Epithelial cell of prostate (primary cell): Measurements from ENCODE around the gene GGTLC3.
"Not testable (repeated sequence)": the region's sequence is repeated elsewhere in the genome, so short reads cannot be mapped to it uniquely, and the experiment has no call there.

Experiments
- DNase-seq: peaks from one replicate; pipeline ENCODE4 v3.0.0-alpha.2; 2011; ENCODE audit warnings: low read depth, low spot score
- H3K27ac ChIP-seq: fragments of 450-650 bp; 2 replicates; pipeline ENCODE4 v1.5.1; 2017; ENCODE audit warnings: mild to moderate bottlenecking

Gene GGTLC3

DNA sequence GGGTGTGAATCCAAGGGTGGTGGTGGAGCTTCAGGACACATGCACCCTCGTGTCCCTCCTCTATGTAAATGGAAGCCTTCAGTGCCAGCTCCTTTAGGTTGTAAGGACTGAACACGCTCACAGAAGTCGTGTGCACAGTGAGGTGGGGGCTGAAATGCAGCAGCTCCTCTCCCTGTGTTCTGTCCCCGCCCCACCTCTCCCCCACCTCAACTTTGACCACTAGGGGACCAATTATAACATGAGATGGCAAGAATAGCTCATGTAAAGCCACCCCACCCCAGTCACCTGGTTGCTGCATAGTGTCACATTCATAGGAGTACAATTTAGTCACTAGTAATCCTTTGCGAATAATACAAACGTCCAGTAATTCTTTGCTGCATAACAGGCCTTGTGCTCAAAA, 4.8 kb upstream of the GGTLC3 start:
- DNase-seq, H3K27ac ChIP-seq: not testable (repeated sequence)

DNA sequence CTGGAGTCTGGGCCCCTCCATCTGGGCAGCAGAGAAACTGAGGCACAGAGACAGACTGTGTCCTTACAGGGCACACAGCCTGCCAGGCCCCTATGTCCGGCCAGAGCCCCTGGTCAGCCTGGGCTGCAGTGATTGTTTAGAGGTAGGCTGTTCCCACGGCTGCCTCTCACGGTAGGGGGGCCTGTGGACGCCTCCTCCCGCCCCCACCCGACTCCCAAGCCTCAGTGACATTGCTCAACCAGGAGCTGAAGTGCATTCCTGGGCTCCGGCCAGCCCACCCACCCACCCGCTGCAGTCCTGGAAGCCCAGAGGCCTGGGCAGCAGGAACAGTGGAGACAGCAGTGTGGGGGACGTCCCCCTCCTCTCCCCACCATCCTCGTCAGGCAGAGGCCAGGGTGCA, 4.5 kb downstream of the GGTLC3 start:
- DNase-seq, H3K27ac ChIP-seq: not testable (repeated sequence)

DNA sequence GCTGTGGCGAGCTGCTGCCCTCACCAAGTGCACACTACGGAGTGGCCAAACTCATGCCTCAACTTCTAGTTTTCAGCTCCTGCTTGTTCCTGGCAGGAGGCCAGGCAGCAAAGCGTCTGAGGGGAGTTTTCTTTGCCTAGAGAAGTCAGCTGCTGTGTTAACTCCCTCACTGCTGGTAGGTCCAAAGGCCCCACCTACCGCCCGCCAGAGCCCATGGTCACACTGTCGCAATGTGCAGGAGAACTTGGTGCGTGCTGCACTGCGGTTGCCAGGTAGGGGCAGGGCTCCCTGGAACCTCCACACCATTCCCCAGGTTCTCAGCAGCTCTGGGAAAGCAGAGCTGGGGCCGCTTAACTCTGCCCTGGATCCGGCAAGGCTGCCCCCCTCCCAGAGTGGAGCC, 5.6 kb downstream of the GGTLC3 start:
- not testable (repeated sequence) for DNase-seq, H3K27ac ChIP-seq

GRCh38 chr22:18511327-18511726, 6.6 kb downstream of the GGTLC3 start:
- not testable (repeated sequence) for DNase-seq, H3K27ac ChIP-seq

GRCh38 chr22:18496227-18496626, 21.7 kb downstream of the GGTLC3 start:
- not testable (repeated sequence) for H3K27ac ChIP-seq, DNase-seq
